ENCODE data around the gene SLC22A24.
"Not testable (repeated sequence)": the region's sequence is repeated elsewhere in the genome, so short reads cannot be mapped to it uniquely, and the experiment has no call there.

The SLC22A24 gene

GRCh38 chr11:63144121-63144520 lies at the start of gene SLC22A24:
SLC22A24 (minus strand) TSS chr11:63144221; CDS start chr11:63143779, 442 bp downstream.
- no peak for FAIRE-seq

- FAIRE-seq, result no peak
Observed at GRCh38 chr11:63180536-63180935, 36.5 kb upstream of the SLC22A24 start.

- no peak for FAIRE-seq
Observed at GRCh38 chr11:63179432-63180041, 35.5 kb upstream of the SLC22A24 start.

GRCh38 chr11:63177872-63178271 lies 33.9 kb upstream of the SLC22A24 start:
- FAIRE-seq, result no peak

GRCh38 chr11:63165706-63166310 lies 21.8 kb upstream of the SLC22A24 start:
- FAIRE-seq, result no peak

- no peak for FAIRE-seq
Observed at GRCh38 chr11:63155794-63156193, 11.8 kb upstream of the SLC22A24 start.

GRCh38 chr11:63146581-63146980 lies 2.6 kb upstream of the SLC22A24 start:
- no peak for FAIRE-seq

GRCh38 chr11:63142459-63142858 lies 1.6 kb downstream of the SLC22A24 start:
- FAIRE-seq, result no peak

- FAIRE-seq, result no peak
Observed at GRCh38 chr11:63132985-63133775, 10.8 kb downstream of the SLC22A24 start.

GRCh38 chr11:63099555-63099954 lies 44.5 kb downstream of the SLC22A24 start:
- no peak for FAIRE-seq

- FAIRE-seq, result no peak
Observed at GRCh38 chr11:63080682-63081081, 63.3 kb downstream of the SLC22A24 start.

GRCh38 chr11:63046203-63046602 lies 97.8 kb downstream of the SLC22A24 start:
- FAIRE-seq, result not testable (repeated sequence)

GRCh38 chr11:63042596-63042995 lies 101.4 kb downstream of the SLC22A24 start:
- no peak for FAIRE-seq

- FAIRE-seq, result no peak
Observed at GRCh38 chr11:63032457-63032856, 111.6 kb downstream of the SLC22A24 start.

Measured in G401.6 (cell line).